K562 (cell line): ENCODE measurements around the gene MADCAM1. TPM values are rescaled to one million over a fixed set of nuclear protein-coding genes. Genes with fewer than 3 reads are reported as not detected.

Source experiments
- ARNT ChIP-seq, 2 experiments: fragments of 450-650 bp; IDR thresholded peaks; 2 replicates each; pipeline ENCODE4 v1.6.1; 2016; ENCODE audit warnings: mild to moderate bottlenecking in 1 of 2
- ASH1L ChIP-seq: fragments of 450-650 bp; IDR thresholded peaks from 2 replicates; pipeline ENCODE4 v1.6.1; 2018; ENCODE audit warnings: borderline replicate concordance, mild to moderate bottlenecking, low read depth; ENCODE audit not compliant: partially characterized antibody
- COPS2 ChIP-seq: fragments of 450-650 bp; conservative IDR thresholded peaks from 2 replicates; pipeline ENCODE4 v1.6.1; 2016; ENCODE audit warnings: mild to moderate bottlenecking, moderate library complexity
- CREB3L1 ChIP-seq: fragments of 450-650 bp; IDR thresholded peaks from 2 replicates; pipeline ENCODE4 v1.6.1; 2014; ENCODE audit warnings: low read depth, mild to moderate bottlenecking, moderate library complexity, borderline replicate concordance
- EP400 ChIP-seq: fragments of 450-650 bp; IDR thresholded peaks from 2 replicates; pipeline ENCODE4 v1.6.1; 2017; ENCODE audit warnings: antibody characterized with exemption, mild to moderate bottlenecking, moderate library complexity
- FOXM1 ChIP-seq, 2 experiments: fragments of 450-650 bp in 1 of 2; sonication (generic) in 1 of 2; formaldehyde crosslinking in 1 of 2; IDR thresholded peaks; 2 replicates each; pipeline versions ENCODE4 v1.6.1 to v1.9.0; 2017 to 2022; ENCODE audit warnings: low read depth in 2 of 2, mild to moderate bottlenecking in 2 of 2, missing genetic modification reagents in 1 of 2, moderate library complexity in 1 of 2
- GABPB1 ChIP-seq: sonication (generic); formaldehyde crosslinking; IDR thresholded peaks from 2 replicates; pipeline ENCODE4 v1.8.0; 2022; ENCODE audit warnings: mild to moderate bottlenecking, missing genetic modification reagents
- HDAC6 ChIP-seq: IDR thresholded peaks from 2 replicates; pipeline ENCODE4 v1.6.1; 2012; ENCODE audit warnings: low read depth, mild to moderate bottlenecking, control low read depth, inconsistent platforms, low read length, moderate library complexity
- HEY1 ChIP-seq: fragments of 250-450 bp; sonication (Bioruptor Pico); IDR thresholded peaks from 2 replicates; pipeline ENCODE4 v1.5.0; 2020; ENCODE audit warnings: mild to moderate bottlenecking, moderate library complexity, borderline replicate concordance
- JUND ChIP-seq, 2 experiments: IDR thresholded peaks; 2 replicates in 1 of 2; 3 replicates in 1 of 2; pipeline ENCODE4 v1.6.1; 2011; ENCODE audit warnings: borderline replicate concordance in 2 of 2, low read depth in 2 of 2, low read length in 2 of 2, improper control_type of control experiment in 1 of 2, missing biosample characterization in 1 of 2, missing genetic modification characterization in 1 of 2, missing genetic modification reagents in 1 of 2
- KLF1 ChIP-seq: fragments of 450-650 bp; IDR thresholded peaks from 2 replicates; pipeline ENCODE4 v1.6.1; 2016; ENCODE audit warnings: missing genetic modification characterization, missing compliant biosample characterization
- MECOM ChIP-seq: fragments of 250-450 bp; sonication (Bioruptor Pico); IDR thresholded peaks from 2 replicates; pipeline ENCODE4 v1.8.0; 2022; ENCODE audit warnings: inconsistent platforms
- SETDB1 ChIP-seq: IDR thresholded peaks from one replicate; pipeline ENCODE4 v1.6.1; 2012; ENCODE audit warnings: low read length, control low read depth, inconsistent platforms
- SIN3A ChIP-seq, 2 experiments: fragments of 150-350 bp in 1 of 2; IDR thresholded peaks; 2 replicates each; pipeline ENCODE4 v1.6.1; 2011 to 2016; ENCODE audit warnings: borderline replicate concordance in 2 of 2, low read depth in 2 of 2, low read length in 2 of 2, mild to moderate bottlenecking in 2 of 2, moderate library complexity in 2 of 2; ENCODE audit not compliant: control insufficient read depth in 1 of 2
- TCF15 ChIP-seq: fragments of 250-450 bp; sonication (Bioruptor Pico); IDR thresholded peaks from 2 replicates; pipeline ENCODE4 v1.8.0; 2022; ENCODE audit warnings: moderate library complexity, mild to moderate bottlenecking, inconsistent platforms
- YBX1 ChIP-seq: fragments of 450-650 bp; IDR thresholded peaks from 2 replicates; pipeline ENCODE4 v1.7.1; 2016; ENCODE audit warnings: mild to moderate bottlenecking
- ZNF175 ChIP-seq: fragments of 200-800 bp; sonication (Bioruptor generic); IDR thresholded peaks from 2 replicates; pipeline ENCODE4 v1.6.1; 2016; ENCODE audit warnings: low read depth, mild to moderate bottlenecking, missing genetic modification characterization, missing compliant biosample characterization
- ZNF518B ChIP-seq: fragments of 250-450 bp; sonication (Bioruptor Pico); IDR thresholded peaks from 2 replicates; pipeline ENCODE4 v1.5.0; 2021; ENCODE audit warnings: mild to moderate bottlenecking, moderate library complexity
- ZNF740 ChIP-seq, 3 experiments: fragments of 200-800 bp in 1 of 3; sonication (Bioruptor generic) in 1 of 3; sonication (generic) in 1 of 3; formaldehyde crosslinking in 1 of 3; IDR thresholded peaks; 2 replicates each; pipeline versions ENCODE4 v1.6.1 to v1.8.0; 2016 to 2022; ENCODE audit warnings: mild to moderate bottlenecking in 2 of 3, missing compliant biosample characterization in 2 of 3, missing genetic modification characterization in 2 of 3, missing genetic modification reagents in 1 of 3
- polyA plus RNA-seq, 8 experiments: library from polyadenylated mRNA; depleted of rRNA in 4 of 8; stranded (reverse) in 5 of 8; unstranded in 3 of 8; fragments of >200 nt; fragmentation: Nextera tagmentation in 2 of 8; fragmentation: Illumina TruSeq in 1 of 8; extraction: Ambion mirVana in 2 of 8; extraction: Trizol in 1 of 8; gene quantifications; 2 replicates each; pipeline versions ENCODE4 v1.2.1 to v1.2.3, GENCODE V29; 2011 to 2014; ENCODE audit warnings: inconsistent platforms in 1 of 8, missing spikeins in 1 of 8
- total RNA-seq, 7 experiments: library from RNA; depleted of rRNA in 6 of 7; stranded (reverse); fragments of >200 nt in 6 of 7; fragmentation: Illumina TruSeq in 2 of 7; extraction: Trizol in 2 of 7; gene quantifications; 2 replicates each; pipeline versions ENCODE4 v1.2.1 to v1.2.3, GENCODE V29; 2011 to 2021; ENCODE audit warnings: low replicate concordance in 1 of 7

MADCAM1 gene
- total and polyA plus RNA-seq, 9 of the 15 experiments (the other 6 are each of a cell fraction or from before 2014, with no cell fraction given): 0.09 to 0.36 (median 0.09) TPM; not detected in 6

GRCh38 chr19:461721-462551 is 34.4 kb upstream of the MADCAM1 start (continued):
- no peak for TF ChIP-seq FOXM1 (IDR thresholded peaks at IDR 0.05; ENCODE audit: low read depth)
- TF ChIP-seq FOXM1 (CRISPR knock-in tag; IDR thresholded peaks at IDR 0.05; ENCODE audit: low read depth): no peak
- TF ChIP-seq SIN3A (IDR thresholded peaks at IDR 0.05; ENCODE audit: borderline replicate concordance in 2 of 2, control insufficient read depth in 1 of 2, low read depth in 2 of 2, low read length in 2 of 2): no peak
- peak; percentile 10; the same call in 1 of the 2 replicates for TF ChIP-seq ZNF740 (CRISPR knock-in tag; IDR thresholded peaks at IDR 0.05)
- no peak for TF ChIP-seq ZNF740 (tag; IDR thresholded peaks at IDR 0.05)
- TF ChIP-seq ARNT (IDR thresholded peaks at IDR 0.05): no peak
- peak; percentile 76 for TF ChIP-seq JUND (IDR thresholded peaks at IDR 0.05; ENCODE audit: borderline replicate concordance, low read depth, low read length)
- TF ChIP-seq JUND (tag; IDR thresholded peaks at IDR 0.05; ENCODE audit: borderline replicate concordance, low read depth, low read length): peak; percentile 60; the same call in 1 of the 3 replicates
- TF ChIP-seq COPS2: no peak
- TF ChIP-seq EP400: no peak
- TF ChIP-seq KLF1 (tag): no peak
- no peak for TF ChIP-seq ZNF518B (CRISPR knock-in tag)
- no peak for TF ChIP-seq MECOM
- TF ChIP-seq YBX1: no peak
- no peak for TF ChIP-seq CREB3L1
- TF ChIP-seq SETDB1: no peak
- peak; percentile 61 for TF ChIP-seq GABPB1 (CRISPR knock-in tag)
- no peak for TF ChIP-seq HDAC6
- no peak for TF ChIP-seq ASH1L
- no peak for TF ChIP-seq ZNF175 (CRISPR knock-in tag)
- no peak for TF ChIP-seq HEY1 (CRISPR knock-in tag)
- TF ChIP-seq TCF15 (CRISPR knock-in tag): no peak
